ENCODE results near the gene PKNOX2. TPM values are rescaled to one million over a fixed set of nuclear protein-coding genes. Genes with fewer than 3 reads are reported as not detected.

The PKNOX2 gene
- total RNA-seq, 4 donors from 2014 or later, result 0.83 to 4.1 (median 2.5) TPM

DNA sequence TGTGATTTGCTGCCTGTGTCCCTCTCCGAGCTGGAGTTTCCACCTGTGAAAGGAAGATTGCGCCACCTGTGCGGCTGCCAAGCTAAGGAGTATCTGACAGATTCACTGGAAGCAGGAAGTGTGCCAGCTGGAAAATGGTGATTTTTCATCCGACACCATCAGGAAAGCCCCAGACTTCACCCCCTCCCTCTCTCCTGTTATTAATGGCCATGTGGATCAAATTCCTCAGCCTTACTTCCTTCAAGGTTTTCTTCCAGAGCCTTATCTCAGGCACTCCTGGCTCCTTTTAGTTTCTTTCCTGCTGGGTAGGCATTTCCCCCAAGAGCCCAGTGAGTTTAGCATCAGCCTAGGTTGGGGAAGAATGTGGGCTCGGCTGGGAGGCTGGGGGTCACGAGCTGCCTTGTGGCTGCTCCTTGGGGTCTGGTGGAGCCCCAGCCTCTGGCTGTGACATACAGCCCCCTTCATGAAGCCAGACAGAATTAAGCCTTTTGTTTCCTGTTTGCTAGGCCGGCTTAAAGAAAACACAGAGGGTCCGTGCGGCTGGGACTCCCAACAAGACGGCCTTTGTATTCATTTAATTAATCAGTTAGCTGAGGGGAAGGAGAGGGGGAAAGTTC, 37.1 kb downstream of the PKNOX2 start:
- no peak overlapping the region for H3K27ac ChIP-seq (replicated peaks in 1 of 4)
- 75% methylated on average over 10 of the region's 10 CpGs for WGBS
- TF ChIP-seq EP300 (IDR thresholded peaks at IDR 0.05) (no peak), CTCF (IDR thresholded peaks at IDR 0.05) (no peak), POLR2AphosphoS5 (IDR thresholded peaks at IDR 0.05) (no peak), POLR2A (IDR thresholded peaks at IDR 0.05; ENCODE audit: low read depth) (no peak)
- no peaks in the 10 kb centered on the region for H3K27me3 ChIP-seq
- intact Hi-C loops (cut with DNase I), result no loop called here
- H3K4me3 ChIP-seq, result no peak overlapping the region
- peaks cover 0 to 13% (median 9%) of the 10 kb centered on the region in 4 donors for H3K4me1 ChIP-seq
- no peak for DNase-seq (ENCODE audit: extremely low spot score)
- no peaks in the 10 kb centered on the region for H3K9me3 ChIP-seq
- no peaks in the 10 kb centered on the region for H3K36me3 ChIP-seq

DNA sequence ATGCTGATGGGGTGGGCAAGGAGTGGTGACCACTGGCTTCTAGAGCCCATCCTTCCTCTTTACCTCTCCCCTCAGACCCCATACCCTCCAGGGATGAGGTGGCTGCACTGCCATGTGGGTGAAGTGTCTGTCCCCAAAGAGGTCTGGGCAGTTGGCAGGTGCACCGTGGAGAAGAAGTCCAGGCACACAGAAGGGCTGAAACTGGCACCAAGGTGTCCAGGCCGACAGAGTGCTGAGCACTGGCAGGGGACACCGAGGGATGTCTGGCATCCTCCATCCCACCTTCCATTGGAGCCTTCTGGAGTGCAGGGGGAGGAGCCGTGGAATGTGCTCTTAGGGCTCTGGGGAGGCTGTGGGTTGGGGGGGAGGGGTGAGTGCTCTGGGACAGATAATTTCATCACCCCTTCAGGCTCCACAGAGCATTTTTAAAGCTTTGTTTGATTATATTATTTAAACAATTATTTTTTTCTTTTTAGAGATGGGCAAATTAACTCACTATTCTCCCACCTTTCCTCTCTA, 37.9 kb downstream of the PKNOX2 start:
- no peak for DNase-seq (ENCODE audit: extremely low spot score)
- H3K4me1 ChIP-seq, result peaks cover 0 to 13% (median 9%) of the 10 kb centered on the region in 4 donors
- H3K9me3 ChIP-seq, result no peaks in the 10 kb centered on the region
- no peaks in the 10 kb centered on the region for H3K36me3 ChIP-seq
- H3K27ac ChIP-seq (replicated peaks in 1 of 4), result no peak overlapping the region
- no peak overlapping the region for H3K4me3 ChIP-seq
- 76% methylated on average over 4 of the region's 4 CpGs for WGBS
- no peaks in the 10 kb centered on the region for H3K27me3 ChIP-seq
- intact Hi-C loops (cut with DNase I), result no loop called here
- TF ChIP-seq CTCF (IDR thresholded peaks at IDR 0.05) (no peak), EP300 (IDR thresholded peaks at IDR 0.05) (no peak), POLR2A (IDR thresholded peaks at IDR 0.05; ENCODE audit: low read depth) (no peak), POLR2AphosphoS5 (IDR thresholded peaks at IDR 0.05) (no peak)

GRCh38 chr11:125202977-125203376, 38.4 kb downstream of the PKNOX2 start:
- H3K27ac ChIP-seq (replicated peaks in 1 of 4), result no peak overlapping the region
- intact Hi-C loops (cut with DNase I), result no loop called here
- 96% methylated on average over 8 of the region's 8 CpGs for WGBS

GRCh38 chr11:125207866-125208425, 43.4 kb downstream of the PKNOX2 start:
- WGBS, result 80% methylated on average over 1 of the region's 1 CpG
- intact Hi-C loops (cut with DNase I), result no loop called here
- Histone ChIP-seq H3K4me3 (no peak overlapping the region), H3K9me3 (no peaks in the 10 kb centered on the region), H3K4me1 (peaks cover 0 to 11% (median 7%) of the 10 kb centered on the region in 4 donors), H3K27ac (replicated peaks in 1 of 4) (no peak overlapping the region), H3K36me3 (no peaks in the 10 kb centered on the region), H3K27me3 (no peaks in the 10 kb centered on the region)
- no peak for DNase-seq (ENCODE audit: extremely low spot score)
- TF ChIP-seq POLR2A (IDR thresholded peaks at IDR 0.05; ENCODE audit: low read depth), result no peak
- TF ChIP-seq EP300 (IDR thresholded peaks at IDR 0.05), result no peak
- TF ChIP-seq CTCF (IDR thresholded peaks at IDR 0.05), result no peak
- no peak for TF ChIP-seq POLR2AphosphoS5 (IDR thresholded peaks at IDR 0.05)

More at GRCh38 chr11:125202977-125203376, 38.4 kb downstream of the PKNOX2 start:
- TF ChIP-seq EP300 (IDR thresholded peaks at IDR 0.05) (no peak), POLR2A (IDR thresholded peaks at IDR 0.05; ENCODE audit: low read depth) (no peak), POLR2AphosphoS5 (IDR thresholded peaks at IDR 0.05) (no peak), CTCF (IDR thresholded peaks at IDR 0.05) (no peak)
- Histone ChIP-seq H3K27me3 (no peaks in the 10 kb centered on the region), H3K36me3 (no peaks in the 10 kb centered on the region), H3K9me3 (no peaks in the 10 kb centered on the region), H3K4me3 (no peak overlapping the region), H3K4me1 (peaks cover 0 to 13% (median 9%) of the 10 kb centered on the region in 4 donors)
- DNase-seq (ENCODE audit: extremely low spot score), result no peak

All from esophagus muscularis mucosa (tissue), 4 donors.